Measurements from ENCODE around the gene FOXP1.

DNA sequence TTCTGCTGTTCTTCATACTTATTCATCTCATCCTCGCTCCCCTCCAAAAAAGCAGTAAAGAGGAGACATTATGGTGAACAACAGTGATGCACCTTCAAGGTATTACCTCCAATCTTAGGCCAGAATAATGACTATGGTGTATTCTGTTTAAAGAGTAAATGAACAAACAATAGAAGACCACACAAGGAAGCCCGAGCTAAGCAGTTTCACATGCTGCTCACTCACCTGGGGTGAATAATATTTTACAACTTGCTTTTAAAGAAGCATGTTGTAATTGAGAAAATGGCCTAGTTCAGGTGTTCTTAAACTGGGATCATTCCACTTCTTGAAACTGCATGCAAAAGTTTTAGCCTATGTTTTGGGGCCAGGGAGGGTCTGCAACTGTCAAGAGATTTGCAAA lies 581.2 kb downstream of the FOXP1 start:
- TF ChIP-seq, protein P1, sequence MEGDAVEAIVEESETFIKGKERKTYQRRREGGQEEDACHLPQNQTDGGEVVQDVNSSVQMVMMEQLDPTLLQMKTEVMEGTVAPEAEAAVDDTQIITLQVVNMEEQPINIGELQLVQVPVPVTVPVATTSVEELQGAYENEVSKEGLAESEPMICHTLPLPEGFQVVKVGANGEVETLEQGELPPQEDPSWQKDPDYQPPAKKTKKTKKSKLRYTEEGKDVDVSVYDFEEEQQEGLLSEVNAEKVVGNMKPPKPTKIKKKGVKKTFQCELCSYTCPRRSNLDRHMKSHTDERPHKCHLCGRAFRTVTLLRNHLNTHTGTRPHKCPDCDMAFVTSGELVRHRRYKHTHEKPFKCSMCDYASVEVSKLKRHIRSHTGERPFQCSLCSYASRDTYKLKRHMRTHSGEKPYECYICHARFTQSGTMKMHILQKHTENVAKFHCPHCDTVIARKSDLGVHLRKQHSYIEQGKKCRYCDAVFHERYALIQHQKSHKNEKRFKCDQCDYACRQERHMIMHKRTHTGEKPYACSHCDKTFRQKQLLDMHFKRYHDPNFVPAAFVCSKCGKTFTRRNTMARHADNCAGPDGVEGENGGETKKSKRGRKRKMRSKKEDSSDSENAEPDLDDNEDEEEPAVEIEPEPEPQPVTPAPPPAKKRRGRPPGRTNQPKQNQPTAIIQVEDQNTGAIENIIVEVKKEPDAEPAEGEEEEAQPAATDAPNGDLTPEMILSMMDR (IDR thresholded peaks at IDR 0.05), result no peak
- no peak for TF ChIP-seq POLR2A (IDR thresholded peaks at IDR 0.05)
